PC-9 (cell line): ENCODE measurements around the gene SYNRG.

Experiments used
- CTCF ChIP-seq: fragments of 200-600 bp; sonication (generic); conservative IDR thresholded peaks from 2 replicates; pipeline ENCODE4 v1.6.1; 2017; ENCODE audit warnings: mixed run types, antibody characterized with exemption, mild to moderate bottlenecking, moderate library complexity
- EZH2 ChIP-seq: fragments of 200-600 bp; sonication (generic); IDR thresholded peaks from 2 replicates; pipeline ENCODE4 v1.8.0; 2017; ENCODE audit warnings: antibody characterized with exemption, low read depth

GRCh38 chr17:37574427-37574826 is 34.8 kb downstream of the SYNRG start:
- TF ChIP-seq CTCF (no peak), EZH2 (no peak)
